K562 (cell line): ENCODE measurements around the gene YARS1. TPM values are rescaled to one million over a fixed set of nuclear protein-coding genes. Genes with fewer than 3 reads are reported as not detected.

ENCODE experiments used
- ATAC-seq: fragments of 200-7000 bp; cut with Tn5 transposase; 3 replicates; pipeline ENCODE4 v1.9.1; 2020; ENCODE audit warnings: moderate library complexity
- BruUV-seq: library from RNA; stranded (reverse); fragments of 400-500 nt; replicated peaks from 2 replicates; lab custom pipeline; 2021; lab: Mats Ljungman, UMichigan
- CTCF ChIA-PET: fragments of 300-600 bp; formaldehyde crosslinking; extraction: SDS; loops from one replicate; lab custom pipeline; 2021; ENCODE audit warnings: low intra/inter-chr PET ratio; lab: Yijun Ruan, JAX
- POLR2A ChIA-PET: fragments of 300-600, 350-650 bp; sonication (Branson Sonifier 250); formaldehyde crosslinking; extraction: SDS; loops from one replicate; lab custom pipeline; 2021; ENCODE audit warnings: antibody characterized with exemption, inconsistent platforms; lab: Yijun Ruan, JAX
- DNase-seq, 4 experiments: peaks; one replicate each; pipeline versions ENCODE4 v3.0.0 to v3.0.0-alpha.2; 2011 to 2018; ENCODE audit warnings: low spot score in 3 of 4, mixed read lengths in 3 of 4; ENCODE audit errors: extremely low read depth in 1 of 4
- FAIRE-seq: peaks from 2 replicates; lab custom pipeline; 2011; peaks lifted over from hg19 to GRCh38; lab: Jason Lieb, UNC
- H2AFZ ChIP-seq: 2 replicates; pipeline ENCODE4 v1.6.0; 2011; ENCODE audit warnings: low read depth, low read length, control low read depth, inconsistent platforms
- H3K27ac ChIP-seq: fragments of 200-600 bp; 3 replicates; pipeline ENCODE4 v1.8.0; 2011; ENCODE audit warnings: low read depth, mild to moderate bottlenecking, control low read depth, inconsistent platforms, low read length, moderate library complexity, mixed read lengths; ENCODE audit errors: extremely low read depth
- H3K27me3 ChIP-seq, 2 experiments: fragments of 300-600 bp in 1 of 2; 2 replicates in 1 of 2; 3 replicates in 1 of 2; pipeline versions ENCODE4 v1.6.0 to v1.8.0; 2011; ENCODE audit warnings: inconsistent platforms in 2 of 2, low read length in 2 of 2, mild to moderate bottlenecking in 1 of 2, mixed read lengths in 1 of 2, moderate library complexity in 1 of 2; ENCODE audit not compliant: control insufficient read depth in 2 of 2, insufficient read depth in 2 of 2
- H3K36me3 ChIP-seq: fragments of 300-600 bp; 3 replicates; pipeline ENCODE4 v1.8.0; 2011; ENCODE audit warnings: mild to moderate bottlenecking, low read length, inconsistent platforms; ENCODE audit not compliant: control insufficient read depth, insufficient read depth
- H3K4me1 ChIP-seq, 2 experiments: fragments of 200-600 bp in 1 of 2; replicated peaks in 1 of 2; 2 replicates in 1 of 2; 3 replicates in 1 of 2; pipeline versions ENCODE4 v1.5.1 to v1.8.0; 2011; ENCODE audit warnings: inconsistent platforms in 2 of 2, low read length in 2 of 2, mild to moderate bottlenecking in 1 of 2, mixed read lengths in 1 of 2, moderate library complexity in 1 of 2; ENCODE audit not compliant: control insufficient read depth in 2 of 2, insufficient read depth in 2 of 2
- H3K4me2 ChIP-seq: 2 replicates; pipeline ENCODE4 v1.6.1; 2011; ENCODE audit warnings: low read length, control low read depth, inconsistent platforms, mixed read lengths; ENCODE audit not compliant: insufficient read depth
- H3K4me3 ChIP-seq: fragments of 200-600 bp; sonication (generic), shearing (Covaris generic); 2 replicates; pipeline ENCODE4 v1.5.1; 2016; ENCODE audit warnings: control low read depth, inconsistent platforms
- H3K79me2 ChIP-seq: fragments of 200-600 bp; 3 replicates; pipeline ENCODE4 v1.8.0; 2011; ENCODE audit warnings: low read length, inconsistent platforms; ENCODE audit not compliant: control insufficient read depth, insufficient read depth
- H3K9ac ChIP-seq, 2 experiments: 2 replicates each; pipeline versions ENCODE4 v1.6.0 to v1.6.1; 2011; ENCODE audit warnings: low read depth in 2 of 2, low read length in 2 of 2, control low read depth in 1 of 2, inconsistent platforms in 1 of 2, mild to moderate bottlenecking in 1 of 2, mixed read lengths in 1 of 2; ENCODE audit not compliant: insufficient read depth in 1 of 2
- H3K9me1 ChIP-seq: one replicate; pipeline ENCODE4 v1.6.0; 2011; ENCODE audit warnings: inconsistent platforms, mild to moderate bottlenecking, low read length, moderate library complexity; ENCODE audit not compliant: control insufficient read depth, insufficient read depth
- H3K9me3 ChIP-seq: replicated peaks from 2 replicates; pipeline ENCODE4 v1.5.1; 2011; ENCODE audit warnings: low read depth, low read length, inconsistent platforms; ENCODE audit not compliant: control insufficient read depth, insufficient read depth
- H4K20me1 ChIP-seq: replicated peaks from 2 replicates; pipeline ENCODE4 v1.6.1; 2011; ENCODE audit warnings: low read length, inconsistent platforms, mixed read lengths; ENCODE audit not compliant: control insufficient read depth, insufficient read depth
- ARHGAP35 ChIP-seq: fragments of 450-650 bp; IDR thresholded peaks from 2 replicates; pipeline ENCODE4 v1.6.1; 2018; ENCODE audit not compliant: partially characterized antibody
- ARID3A ChIP-seq: IDR thresholded peaks from 2 replicates; pipeline ENCODE4 v1.6.1; 2012; ENCODE audit warnings: low read depth, low read length, improper control_type of control experiment, borderline replicate concordance
- BRD9 ChIP-seq: fragments of 450-650 bp; IDR thresholded peaks from 2 replicates; pipeline ENCODE4 v1.6.1; 2018; ENCODE audit warnings: low read depth; ENCODE audit not compliant: partially characterized antibody
- FOXA3 ChIP-seq, 2 experiments: fragments of 450-650 bp in 1 of 2; sonication (generic) in 1 of 2; formaldehyde crosslinking; IDR thresholded peaks in 1 of 2; conservative IDR thresholded peaks in 1 of 2; 2 replicates each; pipeline versions ENCODE4 v1.4.0 to v1.8.0; 2020 to 2022; ENCODE audit warnings: mild to moderate bottlenecking in 2 of 2, missing genetic modification reagents in 1 of 2
- GTF2B ChIP-seq: IDR thresholded peaks from 2 replicates; pipeline ENCODE4 v1.6.1; 2011; ENCODE audit not compliant: insufficient read length; ENCODE audit errors: extremely low read depth
- HEY1 ChIP-seq: fragments of 250-450 bp; sonication (Bioruptor Pico); IDR thresholded peaks from 2 replicates; pipeline ENCODE4 v1.5.0; 2020; ENCODE audit warnings: mild to moderate bottlenecking, moderate library complexity, borderline replicate concordance
- ILF3 ChIP-seq: fragments of 450-650 bp; IDR thresholded peaks from 2 replicates; pipeline ENCODE4 v1.6.1; 2018; ENCODE audit warnings: antibody characterized with exemption, mild to moderate bottlenecking, moderate library complexity, borderline replicate concordance
- MEF2A ChIP-seq: IDR thresholded peaks from 2 replicates; pipeline ENCODE4 v1.6.1; 2011; ENCODE audit warnings: low read depth, mild to moderate bottlenecking, low read length, moderate library complexity; ENCODE audit not compliant: control insufficient read depth
- NEUROD1 ChIP-seq: fragments of 150-350 bp; IDR thresholded peaks from 2 replicates; pipeline ENCODE4 v1.6.1; 2014; ENCODE audit warnings: borderline replicate concordance, low read length, low read depth; ENCODE audit not compliant: partially characterized antibody
- NFE2L1 ChIP-seq: fragments of 450-650 bp; IDR thresholded peaks from 2 replicates; pipeline ENCODE4 v1.6.1; 2016; ENCODE audit warnings: missing genetic modification characterization, low read depth, mild to moderate bottlenecking, missing compliant biosample characterization, moderate library complexity, borderline replicate concordance
- RUNX1 ChIP-seq: sonication (generic); IDR thresholded peaks from 2 replicates; pipeline ENCODE4 v1.6.1; 2016; ENCODE audit warnings: antibody characterized with exemption, low read depth
- TBL1XR1 ChIP-seq, 2 experiments: IDR thresholded peaks; 2 replicates each; pipeline ENCODE4 v1.6.1; 2012; ENCODE audit warnings: improper control_type of control experiment in 2 of 2, low read length in 2 of 2, mild to moderate bottlenecking in 1 of 2
- WGBS: fragments of 100-300 bp; shearing (Covaris generic); methylation state at CpG from one replicate; pipeline ENCODE4 v1.1.6; 2016; ENCODE audit warnings: low coverage, mixed read lengths; ENCODE audit not compliant: insufficient coverage; ENCODE audit errors: missing lambda C conversion rate; 5-methylcytosine and 5-hydroxymethylcytosine counted together
- in situ Hi-C: fragments of 300-500 bp; cut with MboI; formaldehyde crosslinking; loops from 4 replicates; pipeline ENCODE4 v1.15.0; 2018; ENCODE audit warnings: inconsistent platforms, mixed read lengths
- intact Hi-C: fragments of 100-400 bp; cut with micrococcal nuclease; formaldehyde crosslinking; loops from 2 replicates; pipeline ENCODE4 v1.14.2; 2022
- polyA plus RNA-seq, 8 experiments: library from polyadenylated mRNA; depleted of rRNA in 4 of 8; stranded (reverse) in 5 of 8; unstranded in 3 of 8; fragments of >200 nt; fragmentation: Nextera tagmentation in 2 of 8; fragmentation: Illumina TruSeq in 1 of 8; extraction: Ambion mirVana in 2 of 8; extraction: Trizol in 1 of 8; gene quantifications; 2 replicates each; pipeline versions ENCODE4 v1.2.1 to v1.2.3, GENCODE V29; 2011 to 2014; ENCODE audit warnings: inconsistent platforms in 1 of 8, missing spikeins in 1 of 8
- total RNA-seq, 7 experiments: library from RNA; depleted of rRNA in 6 of 7; stranded (reverse); fragments of >200 nt in 6 of 7; fragmentation: Illumina TruSeq in 2 of 7; extraction: Trizol in 2 of 7; gene quantifications; 2 replicates each; pipeline versions ENCODE4 v1.2.1 to v1.2.3, GENCODE V29; 2011 to 2021; ENCODE audit warnings: low replicate concordance in 1 of 7

Gene YARS1
- total and polyA plus RNA-seq, 9 of the 15 experiments (the other 6 are each of a cell fraction or from before 2014, with no cell fraction given): 66.2 to 336 (median 201) TPM

- peak; percentile 38; the same call in 1 of the 2 replicates for TF ChIP-seq MEF2A
Measured at GRCh38 chr1:32818804-32819541, 1.8 kb upstream of the YARS1 start (continued).

- no peak for FAIRE-seq
- TF ChIP-seq ARID3A (no peak), ILF3 (0 out of 2 replicates have a peak, but pooled peaks have one; percentile 55), FOXA3 (CRISPR knock-in tag; conservative IDR thresholded peaks at IDR 0.05 in 1 of 2, IDR thresholded peaks at IDR 0.05 in 1 of 2) (peak in 1 of 2 experiments; percentile 75; a peak in 2 of 4 replicates), NFE2L1 (tag) (no peak), NEUROD1 (peak; percentile 60), RUNX1 (no peak), ARHGAP35 (no peak), HEY1 (CRISPR knock-in tag) (no peak), GTF2B (no peak), TBL1XR1 (IDR thresholded peaks at IDR 0.05; ENCODE audit: low read length in 2 of 2) (no peak), BRD9 (peak; percentile 8)
Measured at GRCh38 chr1:32817815-32818786, 943 bp upstream of the YARS1 start.

More at GRCh38 chr1:32817815-32818786, 943 bp upstream of the YARS1 start:
- ATAC-seq (peak; percentile 36), DNase-seq (peak; percentile 83 to 87 (median 86))
- no peaks in the 10 kb centered on the region for H3K9me1 ChIP-seq
- H3K27me3 ChIP-seq: no peaks in the 10 kb centered on the region
- peak overlapping the region; percentile 74 for H3K4me3 ChIP-seq
- intact Hi-C loops (loop anchor here (5.0 kb wide), 1 partner anchor 426 kb away; the partner anchor contains the start of gene BSDC1), in situ Hi-C loops (no loop called here)
- peak overlapping the region; percentile 97 for H3K27ac ChIP-seq
- peaks cover 18% of the 10 kb centered on the region; the same call in 1 of the 2 replicates for H4K20me1 ChIP-seq
- CTCF ChIA-PET: interaction anchor here (0.7 kb wide), 1 partner anchor 363 kb away, joined by 6 read pairs; no protein-coding TSS in a partner anchor
- peak overlapping the region; percentile 95 for H3K4me2 ChIP-seq
- H3K9me3 ChIP-seq: no peaks in the 10 kb centered on the region
- POLR2A ChIA-PET: interaction anchor here (0.6 to 2.7 kb wide), 16 partner anchors 9 to 1933 kb away, joined by 3 to 7 read pairs (median 3); no protein-coding TSS in a partner anchor
- BruUV-seq: TSS peak; percentile 76
- peak overlapping the region; percentile 98 to 99 for H3K9ac ChIP-seq
- H3K79me2 ChIP-seq: peaks cover 93% of the 10 kb centered on the region
- peaks cover 34 to 38% of the 10 kb centered on the region in 2 experiments for H3K4me1 ChIP-seq
- H3K36me3 ChIP-seq: peaks cover 36% of the 10 kb centered on the region; the same call in 2 of the 3 replicates
- peak overlapping the region; percentile 94 for H2AFZ ChIP-seq
- under 1% methylated on average over 42 of the region's 51 CpGs for WGBS
